HepG2 (cell line): Measurements from ENCODE around the gene POLG2. TPM values are rescaled to one million over a fixed set of nuclear protein-coding genes. Genes with fewer than 3 reads are reported as not detected.

Experiments
- ATAC-seq: fragments of 200-7000 bp; cut with Tn5 transposase; 3 replicates; pipeline ENCODE4 v1.9.1; 2020; ENCODE audit warnings: mild to moderate bottlenecking, moderate library complexity
- BruUV-seq: library from RNA; stranded (reverse); fragments of 400-500 nt; replicated peaks from 2 replicates; lab custom pipeline; 2021; lab: Mats Ljungman, UMichigan
- CTCF ChIA-PET: fragments of 300-600 bp; formaldehyde crosslinking; extraction: SDS; loops from one replicate; lab custom pipeline; 2021; ENCODE audit warnings: low total read pairs, inconsistent platforms, low intra/inter-chr PET ratio; lab: Yijun Ruan, JAX
- POLR2A ChIA-PET: fragments of 350-600 bp; sonication (Branson Sonifier 250); formaldehyde crosslinking; loops from one replicate; lab custom pipeline; 2020; ENCODE audit warnings: antibody characterized with exemption, inconsistent platforms; lab: Yijun Ruan, JAX
- DNase-seq: peaks from one replicate; pipeline ENCODE4 v3.0.0-alpha.2; 2015; ENCODE audit warnings: low spot score
- FAIRE-seq: peaks from 3 replicates; lab custom pipeline; 2011; peaks lifted over from hg19 to GRCh38; lab: Jason Lieb, UNC
- H2AFZ ChIP-seq: one replicate; pipeline ENCODE4 v1.6.1; 2011; ENCODE audit warnings: low read length, inconsistent platforms
- H3K27ac ChIP-seq: fragments of 300-600 bp; 3 replicates; pipeline ENCODE4 v1.8.0; 2011; ENCODE audit warnings: mixed run types, mild to moderate bottlenecking, mixed read lengths, low read length, inconsistent platforms; ENCODE audit not compliant: insufficient read depth; ENCODE audit errors: extremely low read length
- H3K27me3 ChIP-seq, 2 experiments: fragments of 200-600 bp in 1 of 2; 2 replicates in 1 of 2; 3 replicates in 1 of 2; pipeline versions ENCODE4 v1.6.0 to v1.8.0; 2011; ENCODE audit warnings: low read length in 2 of 2, mild to moderate bottlenecking in 2 of 2, moderate library complexity in 2 of 2, inconsistent platforms in 1 of 2; ENCODE audit not compliant: insufficient read depth in 2 of 2, control insufficient read depth in 1 of 2
- H3K36me3 ChIP-seq, 2 experiments: fragments of 200-600 bp in 1 of 2; replicated peaks in 1 of 2; 2 replicates in 1 of 2; 3 replicates in 1 of 2; pipeline versions ENCODE4 v1.5.1 to v1.8.0; 2011; ENCODE audit warnings: low read length in 2 of 2, inconsistent platforms in 1 of 2; ENCODE audit not compliant: insufficient read depth in 2 of 2, control insufficient read depth in 1 of 2
- H3K4me1 ChIP-seq: 2 replicates; pipeline ENCODE4 v1.5.1; 2012; ENCODE audit warnings: low read length, inconsistent platforms; ENCODE audit not compliant: insufficient read depth
- H3K4me2 ChIP-seq: 2 replicates; pipeline ENCODE4 v1.6.0; 2011; ENCODE audit warnings: low read depth, low read length, inconsistent platforms
- H3K4me3 ChIP-seq, 3 experiments: fragments of 200-600 bp in 1 of 3; sonication (generic), shearing (Covaris generic) in 1 of 3; replicated peaks in 1 of 3; 2 replicates each; pipeline ENCODE4 v1.5.1; 2011 to 2016; ENCODE audit warnings: low read length in 3 of 3, inconsistent platforms in 2 of 3, low read depth in 2 of 3, mild to moderate bottlenecking in 2 of 3, control low read depth in 1 of 3, mixed read lengths in 1 of 3; ENCODE audit not compliant: insufficient read depth in 1 of 3
- H3K79me2 ChIP-seq: one replicate; pipeline ENCODE4 v1.6.1; 2011; ENCODE audit warnings: low read length, inconsistent platforms; ENCODE audit not compliant: insufficient read depth
- H3K9ac ChIP-seq: 2 replicates; pipeline ENCODE4 v1.6.0; 2011; ENCODE audit warnings: mild to moderate bottlenecking, low read depth, low read length, inconsistent platforms; ENCODE audit not compliant: insufficient read depth
- H3K9me3 ChIP-seq: 2 replicates; pipeline ENCODE4 v1.5.1; 2012; ENCODE audit warnings: mild to moderate bottlenecking, low read length
- H4K20me1 ChIP-seq: 2 replicates; pipeline ENCODE4 v1.6.0; 2011; ENCODE audit warnings: inconsistent platforms, mild to moderate bottlenecking, low read length, moderate library complexity; ENCODE audit not compliant: insufficient read depth
- ATRX ChIP-seq: sonication (generic); formaldehyde crosslinking; IDR thresholded peaks from 2 replicates; pipeline ENCODE4 v1.4.0; 2020; ENCODE audit warnings: missing genetic modification reagents, borderline replicate concordance
- ESRRA ChIP-seq: sonication (generic); formaldehyde crosslinking; IDR thresholded peaks from 2 replicates; pipeline ENCODE4 v1.5.1; 2020; ENCODE audit warnings: mild to moderate bottlenecking, low read depth, missing genetic modification reagents
- FOXK1 ChIP-seq: sonication (generic); formaldehyde crosslinking; IDR thresholded peaks from 2 replicates; pipeline ENCODE4 v1.4.0; 2020; ENCODE audit warnings: low read depth, missing genetic modification reagents, borderline replicate concordance
- JARID2 ChIP-seq: sonication (generic); formaldehyde crosslinking; IDR thresholded peaks from 2 replicates; pipeline ENCODE4 v1.8.1; 2023; ENCODE audit warnings: missing genetic modification reagents, inconsistent platforms; ENCODE audit not compliant: insufficient replicate concordance
- KDM6A ChIP-seq: IDR thresholded peaks from 2 replicates; pipeline ENCODE4 v1.6.1; 2016; ENCODE audit warnings: low read depth
- MAF1 ChIP-seq: sonication (generic); formaldehyde crosslinking; IDR thresholded peaks from 2 replicates; pipeline ENCODE4 v1.5.0; 2020; ENCODE audit warnings: missing genetic modification reagents, borderline replicate concordance
- MAFG ChIP-seq: sonication (generic); formaldehyde crosslinking; IDR thresholded peaks from 2 replicates; pipeline ENCODE4 v1.5.1; 2020; ENCODE audit warnings: mild to moderate bottlenecking, missing genetic modification reagents
- SIN3B ChIP-seq: fragments of 150-350 bp; IDR thresholded peaks from 2 replicates; pipeline ENCODE4 v1.6.1; 2014; ENCODE audit warnings: low read length
- TEAD3 ChIP-seq: optimal IDR thresholded peaks from 2 replicates; pipeline ENCODE3; 2016; ENCODE audit warnings: borderline replicate concordance
- ZBTB42 ChIP-seq: sonication (generic); formaldehyde crosslinking; IDR thresholded peaks from 2 replicates; pipeline ENCODE4 v1.5.0; 2020; ENCODE audit warnings: mild to moderate bottlenecking, missing genetic modification reagents
- ZKSCAN5 ChIP-seq: sonication (generic); formaldehyde crosslinking; IDR thresholded peaks from 2 replicates; pipeline ENCODE4 v1.5.1; 2020; ENCODE audit warnings: mild to moderate bottlenecking, missing genetic modification reagents
- ZNF235 ChIP-seq: sonication (generic); formaldehyde crosslinking; IDR thresholded peaks from 2 replicates; pipeline ENCODE4 v1.8.1; 2023; ENCODE audit warnings: mild to moderate bottlenecking, missing genetic modification reagents, borderline replicate concordance
- WGBS: methylation state at CpG from one replicate; pipeline ENCODE4 v1.1.6; 2017; ENCODE audit warnings: low lambda C conversion rate; 5-methylcytosine and 5-hydroxymethylcytosine counted together
- in situ Hi-C: cut with HindIII; loops from 2 replicates; pipeline ENCODE4 v1.10.0; 2017; ENCODE audit warnings: low pct_unique_long_range_greater_than_20kb; ENCODE audit not compliant: extremely low pct_ligation_motif_present
- intact Hi-C: fragments of 100-400 bp; cut with micrococcal nuclease; formaldehyde crosslinking; loops from one replicate; pipeline ENCODE4 v1.10.0; 2022; ENCODE audit not compliant: unreplicated experiment
- polyA plus RNA-seq, 8 experiments: library from polyadenylated mRNA; depleted of rRNA in 3 of 8; stranded (reverse) in 7 of 8; unstranded in 1 of 8; fragments of >200 nt; fragmentation: Illumina TruSeq in 4 of 8; extraction: Trizol in 4 of 8; gene quantifications; 2 replicates each; pipeline versions ENCODE4 v1.2.1 to v1.2.3, GENCODE V29; 2011 to 2016; ENCODE audit warnings: low read depth in 4 of 8, missing spikeins in 1 of 8, mixed read lengths in 1 of 8; ENCODE audit not compliant: insufficient read depth in 1 of 8
- total RNA-seq, 5 experiments: library from RNA; depleted of rRNA; stranded (reverse); fragments of >200 nt; fragmentation: Illumina TruSeq; extraction: Trizol; gene quantifications; 2 replicates each; pipeline ENCODE4 v1.2.3, GENCODE V29; 2016; ENCODE audit warnings: low read depth in 1 of 5
- TF ChIP-seq, protein P1 (sequence below): IDR thresholded peaks from 2 replicates; pipeline ENCODE4 v1.6.1; 2016
- TF ChIP-seq, protein P2 (sequence below): sonication (generic); formaldehyde crosslinking; IDR thresholded peaks from 2 replicates; pipeline ENCODE4 v1.9.0; 2021; ENCODE audit warnings: missing genetic modification reagents, mild to moderate bottlenecking, borderline replicate concordance
- TF ChIP-seq, protein P3 (sequence below): sonication (generic); formaldehyde crosslinking; conservative IDR thresholded peaks from 2 replicates; pipeline ENCODE4 v1.8.0; 2022; ENCODE audit warnings: missing genetic modification reagents

POLG2 gene
- total and polyA plus RNA-seq, 2 of the 13 experiments (the other 11 are each of a cell fraction or from before 2014, with no cell fraction given), result 21.1 to 25.5 TPM

DNA sequence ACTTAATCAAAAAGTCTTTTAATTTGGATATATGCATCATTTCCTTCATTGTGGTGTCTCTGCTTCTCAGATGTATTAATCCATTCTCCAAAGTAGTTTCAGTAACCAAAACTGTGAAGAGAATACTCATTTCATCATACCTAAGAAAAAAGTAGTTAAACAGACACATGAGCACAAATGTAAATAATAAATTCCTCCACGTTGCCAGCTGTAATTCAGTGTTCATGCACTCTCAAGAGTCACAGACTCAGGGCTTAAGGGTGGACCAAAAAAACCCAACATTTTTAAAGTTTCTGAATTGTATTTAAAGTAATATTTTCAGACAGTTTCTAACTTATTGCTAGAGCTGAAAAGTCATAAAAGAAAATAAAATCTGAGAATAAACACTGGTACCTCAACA lies 19.0 kb downstream of the POLG2 start:
- no peak overlapping the region for H3K27ac ChIP-seq
- H2AFZ ChIP-seq, result no peak overlapping the region
- H3K9ac ChIP-seq, result no peak overlapping the region
- 34% methylated on average over 1 of the region's 1 CpG for WGBS
- no peaks in the 10 kb centered on the region for H3K9me3 ChIP-seq
- H3K27me3 ChIP-seq, result no peaks in the 10 kb centered on the region
- H4K20me1 ChIP-seq, result no peaks in the 10 kb centered on the region
- ATAC-seq (no peak), DNase-seq (no peak), FAIRE-seq (no peak)
- TF ChIP-seq JARID2 (CRISPR knock-in tag), result no peak
- TF ChIP-seq, protein P1, sequence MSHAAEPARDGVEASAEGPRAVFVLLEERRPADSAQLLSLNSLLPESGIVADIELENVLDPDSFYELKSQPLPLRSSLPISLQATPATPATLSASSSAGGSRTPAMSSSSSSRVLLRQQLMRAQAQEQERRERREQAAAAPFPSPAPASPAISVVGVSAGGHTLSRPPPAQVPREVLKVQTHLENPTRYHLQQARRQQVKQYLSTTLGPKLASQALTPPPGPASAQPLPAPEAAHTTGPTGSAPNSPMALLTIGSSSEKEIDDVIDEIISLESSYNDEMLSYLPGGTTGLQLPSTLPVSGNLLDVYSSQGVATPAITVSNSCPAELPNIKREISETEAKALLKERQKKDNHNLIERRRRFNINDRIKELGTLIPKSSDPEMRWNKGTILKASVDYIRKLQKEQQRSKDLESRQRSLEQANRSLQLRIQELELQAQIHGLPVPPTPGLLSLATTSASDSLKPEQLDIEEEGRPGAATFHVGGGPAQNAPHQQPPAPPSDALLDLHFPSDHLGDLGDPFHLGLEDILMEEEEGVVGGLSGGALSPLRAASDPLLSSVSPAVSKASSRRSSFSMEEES (CRISPR knock-in tag), result no peak
- TF ChIP-seq KDM6A (CRISPR knock-in tag), result no peak
- TF ChIP-seq TEAD3 (CRISPR knock-in tag), result no peak
- no peak for TF ChIP-seq ZKSCAN5 (CRISPR knock-in tag)
- TF ChIP-seq, protein P2, sequence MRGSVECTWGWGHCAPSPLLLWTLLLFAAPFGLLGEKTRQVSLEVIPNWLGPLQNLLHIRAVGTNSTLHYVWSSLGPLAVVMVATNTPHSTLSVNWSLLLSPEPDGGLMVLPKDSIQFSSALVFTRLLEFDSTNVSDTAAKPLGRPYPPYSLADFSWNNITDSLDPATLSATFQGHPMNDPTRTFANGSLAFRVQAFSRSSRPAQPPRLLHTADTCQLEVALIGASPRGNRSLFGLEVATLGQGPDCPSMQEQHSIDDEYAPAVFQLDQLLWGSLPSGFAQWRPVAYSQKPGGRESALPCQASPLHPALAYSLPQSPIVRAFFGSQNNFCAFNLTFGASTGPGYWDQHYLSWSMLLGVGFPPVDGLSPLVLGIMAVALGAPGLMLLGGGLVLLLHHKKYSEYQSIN (CRISPR knock-in tag), result no peak
- no peak for TF ChIP-seq ATRX (CRISPR knock-in tag)
- TF ChIP-seq ESRRA (CRISPR knock-in tag), result no peak
- no peak for TF ChIP-seq ZBTB42
- no peak for TF ChIP-seq MAF1 (CRISPR knock-in tag)
- no peak for TF ChIP-seq MAFG (CRISPR knock-in tag)
- no peak for TF ChIP-seq SIN3B
- TF ChIP-seq ZNF235 (CRISPR knock-in tag), result no peak
- TF ChIP-seq, protein P3, sequence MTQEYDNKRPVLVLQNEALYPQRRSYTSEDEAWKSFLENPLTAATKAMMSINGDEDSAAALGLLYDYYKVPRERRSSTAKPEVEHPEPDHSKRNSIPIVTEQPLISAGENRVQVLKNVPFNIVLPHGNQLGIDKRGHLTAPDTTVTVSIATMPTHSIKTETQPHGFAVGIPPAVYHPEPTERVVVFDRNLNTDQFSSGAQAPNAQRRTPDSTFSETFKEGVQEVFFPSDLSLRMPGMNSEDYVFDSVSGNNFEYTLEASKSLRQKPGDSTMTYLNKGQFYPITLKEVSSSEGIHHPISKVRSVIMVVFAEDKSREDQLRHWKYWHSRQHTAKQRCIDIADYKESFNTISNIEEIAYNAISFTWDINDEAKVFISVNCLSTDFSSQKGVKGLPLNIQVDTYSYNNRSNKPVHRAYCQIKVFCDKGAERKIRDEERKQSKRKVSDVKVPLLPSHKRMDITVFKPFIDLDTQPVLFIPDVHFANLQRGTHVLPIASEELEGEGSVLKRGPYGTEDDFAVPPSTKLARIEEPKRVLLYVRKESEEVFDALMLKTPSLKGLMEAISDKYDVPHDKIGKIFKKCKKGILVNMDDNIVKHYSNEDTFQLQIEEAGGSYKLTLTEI (CRISPR knock-in tag), result no peak
- TF ChIP-seq FOXK1 (CRISPR knock-in tag), result no peak
- in situ Hi-C loops, result no loop called here
- no peaks in the 10 kb centered on the region for H3K79me2 ChIP-seq
- no peak overlapping the region for H3K4me2 ChIP-seq
- intact Hi-C loops, result no loop called here
- CTCF ChIA-PET, result no interaction called here
- H3K4me3 ChIP-seq, result no peak overlapping the region
- no TSS peak for BruUV-seq
- H3K36me3 ChIP-seq, result peaks cover 7 to 35% of the 10 kb centered on the region in 2 experiments
- POLR2A ChIA-PET, result interaction anchor here (2.2 kb wide), 1 partner anchor 28 kb away, joined by 5 read pairs; the partner anchor contains the start of gene DDX5
- no peaks in the 10 kb centered on the region for H3K4me1 ChIP-seq
